C4-2B (cell line): Measurements from ENCODE around the gene TNRC18.

Experiments
- H3K27ac ChIP-seq: fragments of 450-650 bp; 2 replicates; pipeline ENCODE4 v1.5.1; 2017
- CTCF ChIP-seq: fragments of 450-650 bp; conservative IDR thresholded peaks from 2 replicates; pipeline ENCODE4 v1.5.1; 2017; ENCODE audit warnings: mild to moderate bottlenecking
- ZFX ChIP-seq: fragments of 450-650 bp; IDR thresholded peaks from 2 replicates; pipeline ENCODE4 v1.6.1; 2017

Gene TNRC18

GRCh38 chr7:5394264-5395105, 29.1 kb downstream of the TNRC18 start:
- no peak overlapping the region for H3K27ac ChIP-seq
- TF ChIP-seq CTCF = no peak
- no peak for TF ChIP-seq ZFX

GRCh38 chr7:5393748-5394147, 29.9 kb downstream of the TNRC18 start:
- no peak for TF ChIP-seq CTCF
- H3K27ac ChIP-seq = no peak overlapping the region

DNA sequence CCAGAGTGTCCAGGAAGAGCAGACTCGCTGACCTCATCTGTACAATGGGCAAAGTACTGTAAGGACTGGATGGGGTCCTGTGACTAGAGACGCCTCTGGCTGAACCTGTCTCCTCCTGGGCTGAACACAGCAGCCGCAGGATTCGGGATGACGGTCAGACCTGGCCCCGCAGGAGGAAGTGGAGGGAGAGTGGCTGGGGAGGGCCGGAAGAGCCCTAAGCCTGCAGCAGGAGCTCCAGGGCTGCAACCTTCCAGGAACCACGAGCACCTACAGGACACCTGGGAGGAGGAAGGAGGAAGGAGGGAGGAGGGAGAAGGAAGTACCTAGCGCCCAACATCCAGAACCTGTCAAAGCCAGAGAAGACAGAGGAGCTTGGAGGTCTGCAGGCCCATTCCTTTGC, 30.3 kb downstream of the TNRC18 start:
- TF ChIP-seq ZFX (no peak), CTCF (no peak)
- no peak overlapping the region for H3K27ac ChIP-seq

GRCh38 chr7:5390918-5391317, 32.7 kb downstream of the TNRC18 start:
- no peak overlapping the region for H3K27ac ChIP-seq
- TF ChIP-seq ZFX = no peak
- no peak for TF ChIP-seq CTCF

GRCh38 chr7:5388905-5389433, 34.7 kb downstream of the TNRC18 start:
- no peak overlapping the region for H3K27ac ChIP-seq
- TF ChIP-seq ZFX = no peak
- no peak for TF ChIP-seq CTCF

GRCh38 chr7:5388273-5388901, 35.2 kb downstream of the TNRC18 start:
- no peak for TF ChIP-seq ZFX
- no peak for TF ChIP-seq CTCF
- H3K27ac ChIP-seq = no peak overlapping the region

- H3K27ac ChIP-seq = no peak overlapping the region
- TF ChIP-seq ZFX (no peak), CTCF (no peak)
Observed at GRCh38 chr7:5387711-5388245, 35.9 kb downstream of the TNRC18 start.
